T-cell (primary cell): Measurements from ENCODE around the gene BRD1. TPM values are rescaled to one million over a fixed set of nuclear protein-coding genes. Genes with fewer than 3 reads are reported as not detected.

Experiments
- ATAC-seq, 4 experiments: fragments of 200-7000 bp in 3 of 4; fragments of 150-1000 bp in 1 of 4; cut with Tn5 transposase; replicated peaks in 1 of 4; 1 replicate in 3 of 4; 2 replicates in 1 of 4; pipeline ENCODE4 v1.10.0; 2021; ENCODE audit warnings: moderate library complexity in 3 of 4, mild to moderate bottlenecking in 2 of 4, moderate number of reproducible peaks in 1 of 4
- CTCF ChIA-PET, 2 donors: fragments of 300-600 bp; sonication (Branson Sonifier 250); formaldehyde crosslinking; loops; one replicate each; lab custom pipeline; 2022; ENCODE audit warnings: antibody characterized with exemption in 2 of 2; lab: Charles Lee
- POLR2A ChIA-PET, 2 donors: fragments of 300-600 bp; sonication (Branson Sonifier 250); formaldehyde crosslinking; loops; one replicate each; lab custom pipeline; 2022; ENCODE audit warnings: antibody characterized with exemption in 2 of 2; lab: Charles Lee
- DNase-seq, 35 experiments: peaks; one replicate each; pipeline versions ENCODE4 v3.0.0 to v3.0.0-alpha.2; 2013 to 2023
- H3K27ac ChIP-seq: one replicate; pipeline ENCODE4 v1.5.1; 2013; ENCODE audit warnings: low read length
- H3K27me3 ChIP-seq, 2 experiments: replicated peaks in 1 of 2; 1 replicate in 1 of 2; 2 replicates in 1 of 2; pipeline versions ENCODE4 v1.6.1 to v1.7.0; 2013; ENCODE audit warnings: low read length in 1 of 2, mixed read lengths in 1 of 2; ENCODE audit not compliant: control insufficient read depth in 2 of 2, insufficient read depth in 2 of 2; ENCODE audit errors: extremely low read depth in 1 of 2
- H3K36me3 ChIP-seq, 2 donors: 1 replicate in 1 of 2; 2 replicates in 1 of 2; pipeline versions ENCODE4 v1.6.1 to v1.7.0; 2013; ENCODE audit warnings: low read length in 1 of 2; ENCODE audit not compliant: control insufficient read depth in 2 of 2, insufficient read depth in 1 of 2; ENCODE audit errors: extremely low read depth in 1 of 2
- H3K4me1 ChIP-seq, 2 experiments: 1 replicate in 1 of 2; 2 replicates in 1 of 2; pipeline versions ENCODE4 v1.6.1 to v1.7.0; 2013; ENCODE audit warnings: low read length in 2 of 2, mixed read lengths in 1 of 2; ENCODE audit not compliant: insufficient read depth in 2 of 2, control insufficient read depth in 1 of 2; ENCODE audit errors: extremely low read depth in 1 of 2
- H3K4me3 ChIP-seq, 2 donors: 1 replicate in 1 of 2; 2 replicates in 1 of 2; pipeline versions ENCODE4 v1.5.1 to v1.7.0; 2013; ENCODE audit warnings: mild to moderate bottlenecking in 2 of 2, low read length in 1 of 2, moderate library complexity in 1 of 2; ENCODE audit not compliant: control insufficient read depth in 1 of 2; ENCODE audit errors: extremely low read depth in 1 of 2
- H3K9me3 ChIP-seq: 2 replicates; pipeline ENCODE4 v1.7.0; 2013
- H3K27ac Mint-ChIP-seq, 2 donors: one replicate each; pipeline ENCODE4 v1.8.0; 2020 to 2021; ENCODE audit warnings: mild to moderate bottlenecking in 2 of 2, mixed read lengths in 2 of 2
- H3K27me3 Mint-ChIP-seq, 2 donors: one replicate each; pipeline ENCODE4 v1.8.0; 2021 to 2022; ENCODE audit warnings: mixed read lengths in 2 of 2
- H3K36me3 Mint-ChIP-seq: one replicate; pipeline ENCODE4 v1.8.0; 2021; ENCODE audit warnings: mixed read lengths
- H3K4me1 Mint-ChIP-seq, 3 donors: one replicate each; pipeline ENCODE4 v1.8.0; 2020 to 2022; ENCODE audit warnings: mixed read lengths in 3 of 3, mild to moderate bottlenecking in 1 of 3
- H3K4me3 Mint-ChIP-seq, 3 donors: one replicate each; pipeline ENCODE4 v1.8.0; 2020 to 2022; ENCODE audit warnings: mild to moderate bottlenecking in 3 of 3, mixed read lengths in 3 of 3, moderate library complexity in 3 of 3
- H3K9me3 Mint-ChIP-seq, 3 donors: one replicate each; pipeline ENCODE4 v1.8.0; 2020 to 2022; ENCODE audit warnings: mixed read lengths in 3 of 3
- WGBS: methylation state at CpG from one replicate; pipeline ENCODE4 v1.1.5; 2013; ENCODE audit warnings: missing lambda C conversion rate; ENCODE audit not compliant: insufficient coverage; 5-methylcytosine and 5-hydroxymethylcytosine counted together
- total RNA-seq, 35 experiments: library from RNA in 6 of 35; stranded (reverse) in 6 of 35; fragments of 120-200 nt in 1 of 35; gene quantifications; one replicate each; pipeline versions ENCODE4 v1.2.1 to v1.2.4 and lab custom pipeline; 2013 to 2026

Gene BRD1
- total RNA-seq, 5 donors from 2014 or later (not counting 1 experiment from before 2014, with no cell fraction given): 86.4 to 140 (median 92.9) TPM

GRCh38 chr22:49753961-49754695 is 73.5 kb downstream of the BRD1 start:
- Mint-ChIP-seq H3K27ac (no peak overlapping the region), H3K9me3 (no peaks in the 10 kb centered on the region), H3K27me3 (peaks cover 0 to 7% of the 10 kb centered on the region in 2 donors), H3K4me1 (no peaks in the 10 kb centered on the region), H3K36me3 (no peaks in the 10 kb centered on the region), H3K4me3 (no peak overlapping the region)
- no peaks in the 10 kb centered on the region for H3K9me3 ChIP-seq
- no peak for ATAC-seq
- H3K4me1 ChIP-seq: no peaks in the 10 kb centered on the region
- WGBS: 86% methylated on average over 15 of the region's 20 CpGs
- DNase-seq: peak in 1 of 35 experiments; percentile 9
- H3K36me3 ChIP-seq: no peaks in the 10 kb centered on the region
- H3K27me3 ChIP-seq: peaks cover 0 to 36% of the 10 kb centered on the region in 2 experiments
- ChIA-PET CTCF (interaction anchor here in 1 of 2 donors (0.6 kb wide), 1 partner anchor 50 kb away, joined by 3 read pairs; no protein-coding TSS in a partner anchor), POLR2A (no interaction called here)
- H3K27ac ChIP-seq: no peak overlapping the region
- H3K4me3 ChIP-seq: no peak overlapping the region

- Mint-ChIP-seq H3K4me1 (no peaks in the 10 kb centered on the region), H3K9me3 (no peaks in the 10 kb centered on the region), H3K27ac (no peak overlapping the region), H3K27me3 (peaks cover 0 to 7% of the 10 kb centered on the region in 2 donors), H3K4me3 (no peak overlapping the region), H3K36me3 (no peaks in the 10 kb centered on the region)
- Histone ChIP-seq H3K27me3 (peaks cover 0 to 41% of the 10 kb centered on the region in 2 experiments), H3K36me3 (no peaks in the 10 kb centered on the region), H3K9me3 (no peaks in the 10 kb centered on the region), H3K4me1 (no peaks in the 10 kb centered on the region), H3K4me3 (no peak overlapping the region), H3K27ac (no peak overlapping the region)
- ChIA-PET CTCF (interaction anchor here in 1 of 2 donors (0.6 kb wide), 1 partner anchor 49 kb away, joined by 3 read pairs; no protein-coding TSS in a partner anchor), POLR2A (no interaction called here)
- DNase-seq: no peak
- 90% methylated on average over 17 of the region's 20 CpGs for WGBS
- no peak for ATAC-seq
Measured at GRCh38 chr22:49753276-49753890, 74.3 kb downstream of the BRD1 start.

GRCh38 chr22:49752598-49753091 is 75.0 kb downstream of the BRD1 start:
- H3K27me3 Mint-ChIP-seq: peaks cover 0 to 7% of the 10 kb centered on the region in 2 donors

GRCh38 chr22:49751966-49752597 is 75.6 kb downstream of the BRD1 start:
- H3K4me1 ChIP-seq: no peaks in the 10 kb centered on the region
- DNase-seq: no peak
- no peaks in the 10 kb centered on the region for H3K36me3 ChIP-seq
- 82% methylated on average over 17 of the region's 17 CpGs for WGBS
- H3K9me3 ChIP-seq: peaks cover 4% of the 10 kb centered on the region
- H3K27me3 ChIP-seq: peaks cover 0 to 44% of the 10 kb centered on the region in 2 experiments
- ChIA-PET POLR2A (no interaction called here), CTCF (no interaction called here)
- no peak for ATAC-seq
- no peak overlapping the region for H3K27ac ChIP-seq
- H3K4me1 Mint-ChIP-seq: no peaks in the 10 kb centered on the region
- H3K27me3 Mint-ChIP-seq: peaks cover 0 to 7% of the 10 kb centered on the region in 2 donors
- no peak overlapping the region for H3K27ac Mint-ChIP-seq
- H3K4me3 Mint-ChIP-seq: no peak overlapping the region
- H3K9me3 Mint-ChIP-seq: peaks cover 5 to 12% (median 6%) of the 10 kb centered on the region in 3 donors
- no peak overlapping the region for H3K4me3 ChIP-seq
- H3K36me3 Mint-ChIP-seq: peaks cover 4% of the 10 kb centered on the region

More at GRCh38 chr22:49752598-49753091, 75.0 kb downstream of the BRD1 start:
- H3K4me1 Mint-ChIP-seq: no peaks in the 10 kb centered on the region
- WGBS: 82% methylated on average over 21 of the region's 21 CpGs
- ChIA-PET POLR2A (no interaction called here), CTCF (no interaction called here)
- Histone ChIP-seq H3K4me1 (no peaks in the 10 kb centered on the region), H3K36me3 (no peaks in the 10 kb centered on the region), H3K4me3 (no peak overlapping the region), H3K9me3 (peaks cover 3% of the 10 kb centered on the region), H3K27me3 (peaks cover 0 to 44% of the 10 kb centered on the region in 2 experiments), H3K27ac (no peak overlapping the region)
- H3K9me3 Mint-ChIP-seq: peaks cover 3 to 7% (median 5%) of the 10 kb centered on the region in 3 donors
- no peak overlapping the region for H3K27ac Mint-ChIP-seq
- H3K36me3 Mint-ChIP-seq: peaks cover 2% of the 10 kb centered on the region
- no peak overlapping the region for H3K4me3 Mint-ChIP-seq
- DNase-seq: no peak
- ATAC-seq: no peak

- Mint-ChIP-seq H3K4me3 (no peak overlapping the region), H3K27ac (no peak overlapping the region), H3K4me1 (no peaks in the 10 kb centered on the region), H3K9me3 (peaks cover 5 to 19% (median 12%) of the 10 kb centered on the region in 3 donors), H3K27me3 (peaks cover 0 to 7% of the 10 kb centered on the region in 2 donors), H3K36me3 (peaks cover 7% of the 10 kb centered on the region)
- ATAC-seq: no peak
- WGBS: 75% methylated on average over 18 of the region's 19 CpGs
- Histone ChIP-seq H3K36me3 (no peaks in the 10 kb centered on the region), H3K4me3 (no peak overlapping the region), H3K27me3 (peaks cover 0 to 38% of the 10 kb centered on the region in 2 experiments), H3K27ac (no peak overlapping the region), H3K4me1 (no peaks in the 10 kb centered on the region), H3K9me3 (peaks cover 7% of the 10 kb centered on the region)
- ChIA-PET POLR2A (no interaction called here), CTCF (no interaction called here)
- no peak for DNase-seq
Measured at GRCh38 chr22:49751318-49751965, 76.2 kb downstream of the BRD1 start.
